ENCODE measurements around the gene MEF2A. TPM values are rescaled to one million over a fixed set of nuclear protein-coding genes. Genes with fewer than 3 reads are reported as not detected.

The MEF2A gene
- total RNA-seq, 1 experiment from 2014 or later = 29.6 TPM

GRCh38 chr15:99618941-99619411 lies 53.2 kb downstream of the MEF2A start:
- RAD21 ChIA-PET (ENCODE audit: low non-redundant PET in 1 of 2, low total read pairs in 2 of 2, uncharacterized antibody in 2 of 2, unreplicated experiment in 2 of 2) = no interaction called here
- H3K4me1 ChIP-seq (ENCODE audit: control insufficient read depth in 1 of 2, insufficient read depth in 2 of 2, low read length in 2 of 2) = no peaks in the 10 kb centered on the region
- H3K79me2 ChIP-seq (ENCODE audit: insufficient read depth, low read length) = peaks cover 83% of the 10 kb centered on the region
- H3K9me3 ChIP-seq (ENCODE audit: control insufficient read depth in 1 of 2, insufficient read depth in 1 of 2, low read depth in 1 of 2, low read length in 2 of 2) = no peaks in the 10 kb centered on the region
- no peaks in the 10 kb centered on the region for H3K36me3 ChIP-seq (ENCODE audit: control insufficient read depth in 1 of 2, insufficient read depth in 2 of 2, low read length in 2 of 2)
- DNase-seq (ENCODE audit: low read depth, low spot score) = no peak
- no peak overlapping the region for H2AFZ ChIP-seq (ENCODE audit: low read depth, low read length, poor library complexity, severe bottlenecking)
- TF ChIP-seq FOSL1 (IDR thresholded peaks at IDR 0.05; ENCODE audit: low read depth) (no peak), ZFX (IDR thresholded peaks at IDR 0.05) (no peak), JUND (IDR thresholded peaks at IDR 0.05) (no peak), ELF1 (IDR thresholded peaks at IDR 0.05; ENCODE audit: borderline replicate concordance, low read depth) (no peak), EGR1 (IDR thresholded peaks at IDR 0.05; ENCODE audit: low read depth) (no peak)
- no peak for ATAC-seq
- POLR2A ChIA-PET = no interaction called here
- no peak overlapping the region for H3K9ac ChIP-seq (ENCODE audit: low read length)
- CTCF ChIA-PET = no interaction called here
- no peaks in the 10 kb centered on the region for H3K9me2 ChIP-seq (ENCODE audit: insufficient read depth)
- no peak overlapping the region for H3K4me3 ChIP-seq (replicated peaks in 1 of 2; ENCODE audit: low read depth in 1 of 2, low read length in 2 of 2)
- intact Hi-C loops (cut with micrococcal nuclease) = no loop called here
- no peak overlapping the region for H3K27ac ChIP-seq (ENCODE audit: low read depth, low read length)
- peaks cover 7% of the 10 kb centered on the region; the same call in 1 of the 2 replicates for H4K20me1 ChIP-seq (ENCODE audit: insufficient read depth)
- H3K4me2 ChIP-seq (ENCODE audit: low read length) = no peak overlapping the region
- BruUV-seq (replicated peaks) = no TSS peak
- H3K27me3 ChIP-seq (ENCODE audit: insufficient read depth, low read length) = no peaks in the 10 kb centered on the region

- intact Hi-C loops (cut with micrococcal nuclease) = no loop called here
- DNase-seq (ENCODE audit: low read depth, low spot score) = no peak
- Histone ChIP-seq H3K36me3 (ENCODE audit: control insufficient read depth in 1 of 2, insufficient read depth in 2 of 2, low read length in 2 of 2) (no peaks in the 10 kb centered on the region), H2AFZ (ENCODE audit: low read depth, low read length, poor library complexity, severe bottlenecking) (no peak overlapping the region), H3K79me2 (ENCODE audit: insufficient read depth, low read length) (peaks cover 84% of the 10 kb centered on the region), H3K9me3 (ENCODE audit: control insufficient read depth in 1 of 2, insufficient read depth in 1 of 2, low read depth in 1 of 2, low read length in 2 of 2) (no peaks in the 10 kb centered on the region), H3K4me1 (ENCODE audit: control insufficient read depth in 1 of 2, insufficient read depth in 2 of 2, low read length in 2 of 2) (no peaks in the 10 kb centered on the region), H3K9ac (ENCODE audit: low read length) (no peak overlapping the region), H3K27me3 (ENCODE audit: insufficient read depth, low read length) (no peaks in the 10 kb centered on the region), H3K4me3 (replicated peaks in 1 of 2; ENCODE audit: low read depth in 1 of 2, low read length in 2 of 2) (no peak overlapping the region), H3K4me2 (ENCODE audit: low read length) (no peak overlapping the region), H4K20me1 (ENCODE audit: insufficient read depth) (peaks cover 7% of the 10 kb centered on the region; the same call in 1 of the 2 replicates), H3K27ac (ENCODE audit: low read depth, low read length) (no peak overlapping the region), H3K9me2 (ENCODE audit: insufficient read depth) (no peaks in the 10 kb centered on the region)
- CTCF ChIA-PET = no interaction called here
- no peak for ATAC-seq
- no TSS peak for BruUV-seq (replicated peaks)
- RAD21 ChIA-PET (ENCODE audit: low non-redundant PET in 1 of 2, low total read pairs in 2 of 2, uncharacterized antibody in 2 of 2, unreplicated experiment in 2 of 2) = no interaction called here
- POLR2A ChIA-PET = no interaction called here
- TF ChIP-seq EZH2 (IDR thresholded peaks at IDR 0.05) = no peak
- TF ChIP-seq FOSL1 (IDR thresholded peaks at IDR 0.05; ENCODE audit: low read depth) = no peak
- TF ChIP-seq SIN3A (IDR thresholded peaks at IDR 0.05; ENCODE audit: low read depth) = no peak
- TF ChIP-seq CBX3 (IDR thresholded peaks at IDR 0.05; ENCODE audit: low read depth) = no peak
- no peak for TF ChIP-seq JUND (IDR thresholded peaks at IDR 0.05)
- TF ChIP-seq EZH2phosphoT487 (IDR thresholded peaks at IDR 0.05; ENCODE audit: borderline replicate concordance) = no peak
- TF ChIP-seq SRF (IDR thresholded peaks at IDR 0.05; ENCODE audit: low read depth) = no peak
- no peak for TF ChIP-seq ZNF274 (IDR thresholded peaks at IDR 0.05; ENCODE audit: low read depth, low read length)
- TF ChIP-seq POLR2A (IDR thresholded peaks at IDR 0.05; ENCODE audit: borderline replicate concordance, extremely low read depth, insufficient read depth, insufficient read length) = no peak
- TF ChIP-seq YY1 (IDR thresholded peaks at IDR 0.05; ENCODE audit: extremely low read depth, insufficient replicate concordance, low read depth, low read length) = no peak
- no peak for TF ChIP-seq CTCF (IDR thresholded peaks at IDR 0.05 in 2 of 3, conservative IDR thresholded peaks at IDR 0.05 in 1 of 3; ENCODE audit: borderline replicate concordance in 1 of 3, insufficient read depth in 1 of 3, low read depth in 2 of 3, low read length in 2 of 3)
- no peak for TF ChIP-seq ZFX (IDR thresholded peaks at IDR 0.05)
- TF ChIP-seq ZBTB33 (IDR thresholded peaks at IDR 0.05; ENCODE audit: extremely low read depth, insufficient replicate concordance, low read length) = no peak
- no peak for TF ChIP-seq POLR2AphosphoS5 (IDR thresholded peaks at IDR 0.05; ENCODE audit: low read depth, low read length)
- no peak for TF ChIP-seq SP1 (IDR thresholded peaks at IDR 0.05; ENCODE audit: low read depth)
Observed at GRCh38 chr15:99619712-99620111, 53.9 kb downstream of the MEF2A start.
